Heart left ventricle (tissue), 16 donors: ENCODE data around the gene CDH23. TPM values are rescaled to one million over a fixed set of nuclear protein-coding genes. Genes with fewer than 3 reads are reported as not detected.

ENCODE experiments used
- ATAC-seq, 4 donors: fragments of 200-7000 bp; cut with Tn5 transposase; one replicate each; pipeline ENCODE4 v1.9.1; 2020 to 2022; ENCODE audit warnings: moderate library complexity in 4 of 4, mild to moderate bottlenecking in 3 of 4, moderate number of reproducible peaks in 1 of 4
- DNase-seq, 5 donors: peaks; one replicate each; pipeline ENCODE4 v3.0.0-alpha.2; 2020
- H3K27ac ChIP-seq, 12 donors: fragments of 200-600 bp; sonication (generic) in 4 of 12; one replicate each; pipeline versions ENCODE4 v1.5.0 to v1.8.0; 2016 to 2022; ENCODE audit warnings: mild to moderate bottlenecking in 2 of 12
- H3K27me3 ChIP-seq, 9 donors: fragments of 200-600 bp; sonication (generic) in 2 of 9; one replicate each; pipeline versions ENCODE4 v1.5.1 to v1.8.0; 2016 to 2022; ENCODE audit warnings: mild to moderate bottlenecking in 3 of 9
- H3K36me3 ChIP-seq, 9 donors: fragments of 200-600 bp; sonication (generic) in 2 of 9; one replicate each; pipeline versions ENCODE4 v1.5.0 to v1.8.0; 2018 to 2022; ENCODE audit warnings: mild to moderate bottlenecking in 2 of 9
- H3K4me1 ChIP-seq, 12 donors: fragments of 200-600 bp; sonication (generic) in 4 of 12; one replicate each; pipeline versions ENCODE4 v1.5.0 to v1.8.0; 2016 to 2022; ENCODE audit warnings: mild to moderate bottlenecking in 3 of 12
- H3K4me3 ChIP-seq, 12 donors: fragments of 200-600 bp; sonication (generic) in 4 of 12; one replicate each; pipeline versions ENCODE4 v1.5.0 to v1.8.0; 2017 to 2022; ENCODE audit warnings: mild to moderate bottlenecking in 9 of 12, moderate library complexity in 4 of 12
- H3K9me3 ChIP-seq, 12 donors: fragments of 200-600 bp; sonication (generic) in 4 of 12; one replicate each; pipeline versions ENCODE4 v1.5.0 to v1.8.0; 2016 to 2022; ENCODE audit warnings: mild to moderate bottlenecking in 1 of 12
- CTCF ChIP-seq, 12 donors: fragments of 200-600 bp; sonication (generic) in 4 of 12; IDR thresholded peaks; one replicate each; pipeline versions ENCODE4 v1.5.0 to v1.8.0; 2018 to 2022; ENCODE audit warnings: antibody characterized with exemption in 12 of 12, mild to moderate bottlenecking in 5 of 12
- POLR2A ChIP-seq, 2 donors: fragments of 450-650 bp; IDR thresholded peaks; one replicate each; pipeline ENCODE4 v1.6.1; 2017; ENCODE audit warnings: antibody characterized with exemption in 2 of 2, mild to moderate bottlenecking in 2 of 2, moderate library complexity in 2 of 2
- WGBS, 4 donors: extraction: QIAGEN DNeasy Blood & Tissue Kit in 2 of 4; methylation state at CpG; one replicate each; pipeline versions ENCODE4 v1.1.5 to v1.1.7; 2013 to 2018; 5-methylcytosine and 5-hydroxymethylcytosine counted together
- intact Hi-C, 10 donors: fragments of 100-400 bp; cut with DNase I; formaldehyde crosslinking; loops; one replicate each; pipeline versions ENCODE4 v1.11.1 to v1.14.2; 2022
- polyA plus RNA-seq, 2 donors: library from polyadenylated mRNA; stranded (reverse); fragments of 200-250 nt; gene quantifications; one replicate each; pipeline ENCODE4 v1.2.3, GENCODE V29; 2013
- total RNA-seq, 9 donors: library from RNA; depleted of rRNA in 2 of 9; stranded (reverse); fragments of >200 nt in 2 of 9; fragmentation: NEBNext Ultra II Directional in 3 of 9; extraction: Animal tissue kit (Norgen Biotek cat#: 25700) in 3 of 9; gene quantifications; one replicate each; pipeline versions ENCODE4 v1.1.0 to v1.2.4, GENCODE V29; 2016 to 2023
- donor health status: ischemic (EF 13 %, LVEDD 7.1; RV severe dilation, severe dysfunction).
- donor health status: healthy with polysubstance abuse.
- donor health status: DM: no; HTN: yes; CAD: no.
- donor health status: DM: no; HTN: no; CAD: no.
- donor health status: ischemic (EF 25% LVEDD 6.9; RV normal size, moderate dysfunction).
- donor health status: ischemic (EF 25% LVEDD 5.7; RV mildly dilated, moderate dysfunction).
- donor health status: healthy.
- donor health status: DM: yes; HTN: yes; CAD: no.
- donor health status: ischemic (EF 35%, LVEDD 5.7; RV mildly dilated, moderate dysfunction).
- donor health status: nonischemic (EF 11% LVEDD 7.7; RV severe dilation, severe dysfunction).
- donor health status: DM: yes; HTN: yes; CAD: no.
- donor health status: PGD.
- donor health status: ischemic (EF 29% LVEDD 5.4; RV normal size, mild dysfunction).
- donor health status: nonischemic (EF 23%, LVEDD 6.1; RV moderate dilation, normal function).

Gene CDH23
- total and polyA plus RNA-seq, 11 donors, result 1.2 to 8.6 (median 3.9) TPM

- H3K36me3 ChIP-seq, result no peaks in the 10 kb centered on the region
- H3K27ac ChIP-seq, result no peak overlapping the region
- 65 to 79% (median 70%) methylated on average over 14 of the region's 14 CpGs for WGBS, 4 donors
- intact Hi-C loops, result loop anchor here in 1 of 10 donors (2.0 kb wide), 1 partner anchor 69 kb away; no protein-coding TSS in a partner anchor
- H3K4me3 ChIP-seq, result no peak overlapping the region
- H3K4me1 ChIP-seq, result no peaks in the 10 kb centered on the region
- DNase-seq (no peak), ATAC-seq (no peak)
- no peaks in the 10 kb centered on the region for H3K9me3 ChIP-seq
- TF ChIP-seq CTCF (IDR thresholded peaks at IDR 0.05), result no peak
- H3K27me3 ChIP-seq, result peaks cover 0 to 9% (median 0%) of the 10 kb centered on the region in 9 donors
Observed at GRCh38 chr10:71589617-71590551, 193.2 kb downstream of the CDH23 start.

GRCh38 chr10:71590781-71591350 lies 194.1 kb downstream of the CDH23 start:
- Histone ChIP-seq H3K4me3 (no peak overlapping the region), H3K27me3 (peaks cover 0 to 9% (median 0%) of the 10 kb centered on the region in 9 donors), H3K9me3 (no peaks in the 10 kb centered on the region), H3K36me3 (no peaks in the 10 kb centered on the region), H3K4me1 (no peaks in the 10 kb centered on the region), H3K27ac (no peak overlapping the region)
- intact Hi-C loops, result no loop called here
- ATAC-seq (no peak), DNase-seq (no peak)
- WGBS, 4 donors, result 67 to 82% (median 77%) methylated on average over 10 of the region's 10 CpGs
- TF ChIP-seq POLR2A (IDR thresholded peaks at IDR 0.05) (no peak), CTCF (IDR thresholded peaks at IDR 0.05) (no peak)

DNA sequence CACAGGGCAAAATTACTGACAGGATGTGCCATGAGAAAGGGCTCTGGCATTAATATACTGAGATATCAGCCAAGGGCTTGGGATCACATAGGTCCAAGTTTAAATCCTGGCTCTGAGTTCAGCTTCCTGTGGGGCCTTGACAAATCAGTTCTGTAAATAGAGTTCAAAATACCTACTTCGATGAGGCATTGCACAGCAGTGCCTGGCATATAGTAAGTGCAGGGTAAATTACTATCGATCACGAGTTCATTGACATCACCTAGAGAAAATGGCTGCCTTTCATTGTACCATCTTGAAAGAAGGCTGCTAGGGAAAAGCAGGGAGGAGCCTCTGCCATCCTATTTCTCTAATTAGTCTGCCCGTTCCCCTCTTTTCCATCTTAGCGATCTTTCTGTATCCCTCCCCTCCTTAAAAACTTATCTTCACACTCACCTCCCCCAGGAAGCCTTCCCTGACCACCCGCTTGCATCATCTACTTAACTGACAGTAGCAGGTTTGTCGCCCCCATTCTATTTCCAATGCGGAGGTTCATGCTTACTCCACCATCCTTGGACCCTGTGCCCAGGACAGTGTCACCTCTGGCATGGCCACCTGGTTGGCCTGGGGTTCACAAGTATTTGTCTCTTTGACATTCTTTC lies 198.3 kb downstream of the CDH23 start:
- 92 to 95% (median 94%) methylated on average over 8 of the region's 8 CpGs for WGBS, 4 donors
- ATAC-seq (no peak), DNase-seq (no peak)
- Histone ChIP-seq H3K4me3 (no peak overlapping the region), H3K27me3 (no peaks in the 10 kb centered on the region), H3K4me1 (peaks cover 0 to 29% (median 14%) of the 10 kb centered on the region in 12 donors), H3K27ac (no peak overlapping the region), H3K9me3 (no peaks in the 10 kb centered on the region), H3K36me3 (no peaks in the 10 kb centered on the region)
- TF ChIP-seq CTCF (IDR thresholded peaks at IDR 0.05) (no peak), POLR2A (IDR thresholded peaks at IDR 0.05) (no peak)
- intact Hi-C loops, result no loop called here

GRCh38 chr10:71595649-71596048 lies 198.9 kb downstream of the CDH23 start:
- Histone ChIP-seq H3K27me3 (no peaks in the 10 kb centered on the region), H3K4me1 (peaks cover 0 to 29% (median 14%) of the 10 kb centered on the region in 12 donors), H3K27ac (no peak overlapping the region), H3K36me3 (no peaks in the 10 kb centered on the region), H3K4me3 (no peak overlapping the region), H3K9me3 (no peaks in the 10 kb centered on the region)
- TF ChIP-seq POLR2A (IDR thresholded peaks at IDR 0.05) (no peak), CTCF (IDR thresholded peaks at IDR 0.05) (no peak)
- ATAC-seq, result no peak
- intact Hi-C loops, result no loop called here
- 89 to 98% (median 94%) methylated on average over 7 of the region's 7 CpGs for WGBS, 4 donors
- no peak for DNase-seq
